HG02938 (cell line): ENCODE data around the gene MTERF4.

Experiments
- ATAC-seq: cut with Tn5 transposase; IDR thresholded peaks from one replicate; pipeline ENCODE4 v1.9.1; 2021; ENCODE audit warnings: mild to moderate bottlenecking, moderate library complexity; ENCODE audit not compliant: unreplicated experiment

The MTERF4 gene

GRCh38 chr2:241135737-241136136 is 33.6 kb upstream of the MTERF4 start:
- ATAC-seq = no peak

GRCh38 chr2:241134711-241135110 is 32.6 kb upstream of the MTERF4 start:
- no peak for ATAC-seq

DNA sequence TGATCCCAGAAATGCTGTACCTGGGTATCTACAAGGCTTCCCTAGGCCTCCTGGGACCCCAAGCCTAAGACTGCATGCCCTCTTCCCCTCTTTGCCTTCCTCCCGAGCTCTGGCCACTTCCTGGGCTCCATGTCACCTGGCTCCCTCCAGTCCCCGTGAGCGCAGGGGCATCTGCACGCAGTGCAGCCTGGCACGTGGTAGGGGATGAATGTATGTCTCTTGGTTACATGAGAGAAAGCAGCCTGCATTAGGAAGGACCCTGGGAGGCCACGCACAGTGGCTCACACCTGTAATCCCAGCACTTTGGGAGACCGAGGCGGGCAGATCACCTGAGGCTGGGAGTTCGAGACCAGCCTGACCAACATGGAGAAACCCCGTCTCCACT is 31.3 kb upstream of the MTERF4 start:
- ATAC-seq = no peak

GRCh38 chr2:241132538-241133435 is 30.7 kb upstream of the MTERF4 start:
- no peak for ATAC-seq

GRCh38 chr2:241131531-241131930 is 29.4 kb upstream of the MTERF4 start:
- no peak for ATAC-seq

DNA sequence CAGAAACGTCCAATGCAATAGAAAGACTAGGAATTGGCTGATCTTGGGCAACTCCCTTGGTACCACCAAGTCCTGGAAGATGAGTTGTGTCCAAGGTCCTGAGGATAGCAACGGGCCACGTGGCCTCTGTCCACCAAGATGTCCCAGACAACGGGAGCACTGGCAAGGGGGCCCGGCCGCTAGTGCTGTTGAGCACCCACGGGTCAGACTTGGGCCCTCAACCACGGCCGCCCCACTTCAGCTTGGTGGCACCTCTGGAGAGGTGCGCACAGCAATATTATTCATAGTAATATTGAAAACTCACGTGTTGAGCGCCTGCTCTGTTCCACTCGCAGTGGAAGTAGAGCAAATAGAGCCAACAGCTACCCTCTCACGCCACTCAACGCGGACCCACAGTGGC is 28.2 kb upstream of the MTERF4 start:
- no peak for ATAC-seq

DNA sequence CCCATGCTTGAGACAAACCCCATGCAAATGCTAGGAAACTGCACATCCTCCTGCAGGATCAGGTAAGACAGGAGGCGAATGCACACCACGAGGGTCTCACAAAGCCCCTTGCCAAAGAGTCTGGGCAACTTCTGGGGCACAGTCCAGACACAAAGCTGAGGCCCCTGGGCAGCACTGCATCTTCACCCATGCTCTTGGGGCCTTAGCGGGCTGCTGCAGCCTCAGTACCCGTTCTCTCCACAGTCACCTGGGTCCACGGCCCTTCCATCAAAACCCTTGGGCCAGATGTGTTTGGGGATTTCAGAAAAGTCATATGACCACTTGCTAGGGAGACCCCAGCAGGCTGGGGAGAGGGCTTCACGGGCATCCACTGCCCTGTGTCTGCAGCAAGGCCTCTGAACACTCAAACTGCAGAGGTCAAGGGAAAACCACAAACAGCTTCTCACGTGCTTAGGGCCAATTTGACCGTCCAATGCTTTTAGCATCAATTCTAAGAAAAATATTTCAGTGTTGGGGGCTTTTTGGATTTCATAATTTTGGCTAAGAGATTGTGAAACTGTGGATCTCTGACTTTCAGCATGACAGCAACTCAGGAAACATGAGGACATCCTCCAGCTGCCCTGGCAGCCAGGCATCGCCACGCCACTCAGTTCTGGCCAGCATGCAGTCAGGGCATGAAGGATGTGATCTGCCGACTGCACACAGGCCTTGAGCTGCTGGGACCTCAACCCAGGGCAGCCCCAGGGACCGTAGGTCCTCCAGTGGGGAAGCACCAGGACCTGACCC is 27.2 kb upstream of the MTERF4 start:
- ATAC-seq = no peak

- ATAC-seq = no peak
Measured at GRCh38 chr2:241128266-241128665, 26.2 kb upstream of the MTERF4 start.

DNA sequence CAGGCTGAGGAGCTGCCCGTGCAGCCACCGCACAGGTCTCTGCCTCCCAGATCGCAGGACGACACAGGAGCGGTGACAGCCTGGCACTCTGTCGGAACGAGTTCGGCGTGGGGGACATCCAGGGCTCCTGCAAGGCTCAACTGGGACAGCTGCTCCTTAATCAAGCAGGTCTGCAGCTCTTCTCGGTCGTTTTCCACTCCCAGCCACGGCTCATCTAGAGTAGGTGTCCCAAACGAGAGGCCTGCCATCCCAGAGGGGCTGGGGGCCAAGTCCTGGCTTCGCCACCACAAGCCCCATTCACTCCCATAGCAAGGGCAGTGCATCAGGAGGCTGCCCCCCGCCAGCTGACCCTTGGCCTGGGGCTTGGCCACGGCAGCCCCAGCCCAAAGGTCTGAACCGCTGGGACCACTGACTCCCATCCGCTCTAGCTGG is 24.7 kb upstream of the MTERF4 start:
- ATAC-seq = no peak

- no peak for ATAC-seq
Measured at GRCh38 chr2:241126201-241126611, 24.1 kb upstream of the MTERF4 start.

GRCh38 chr2:241125626-241126025 is 23.5 kb upstream of the MTERF4 start:
- ATAC-seq = no peak

DNA sequence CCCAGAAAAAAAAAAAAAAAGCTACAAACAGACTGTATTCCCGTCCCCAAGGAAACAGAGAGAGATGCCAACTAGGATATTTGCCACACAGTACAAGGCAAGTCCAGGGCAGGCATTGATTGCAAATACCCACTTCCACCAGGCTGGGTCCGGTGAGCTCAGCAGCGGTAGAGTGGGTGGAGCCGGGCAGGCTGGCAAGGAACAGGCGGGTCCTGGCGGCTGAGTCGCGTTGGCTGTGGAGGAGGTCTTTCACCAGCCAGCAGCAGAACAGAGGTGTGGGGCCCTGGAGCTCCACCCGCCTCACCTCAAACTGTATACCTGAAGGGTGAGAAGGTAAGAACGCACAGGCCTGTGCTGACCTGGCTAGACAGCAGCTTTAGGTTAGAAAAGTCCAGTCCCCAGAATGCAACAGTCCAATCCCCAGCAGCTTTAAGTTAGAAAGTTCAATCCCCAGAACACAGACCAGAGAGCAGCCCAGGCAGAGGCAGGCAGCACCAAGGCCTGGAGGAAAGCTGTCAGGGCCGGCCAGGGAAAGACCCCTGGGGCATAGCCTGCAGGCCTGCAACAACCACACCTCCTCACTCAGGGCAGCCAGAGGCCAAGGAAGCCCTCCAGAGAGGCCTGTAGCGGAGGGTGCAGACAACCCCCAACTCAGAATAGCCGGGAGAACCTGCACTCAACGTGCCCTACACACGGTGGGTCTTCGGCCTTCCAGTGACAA is 21.9 kb upstream of the MTERF4 start:
- ATAC-seq = no peak

DNA sequence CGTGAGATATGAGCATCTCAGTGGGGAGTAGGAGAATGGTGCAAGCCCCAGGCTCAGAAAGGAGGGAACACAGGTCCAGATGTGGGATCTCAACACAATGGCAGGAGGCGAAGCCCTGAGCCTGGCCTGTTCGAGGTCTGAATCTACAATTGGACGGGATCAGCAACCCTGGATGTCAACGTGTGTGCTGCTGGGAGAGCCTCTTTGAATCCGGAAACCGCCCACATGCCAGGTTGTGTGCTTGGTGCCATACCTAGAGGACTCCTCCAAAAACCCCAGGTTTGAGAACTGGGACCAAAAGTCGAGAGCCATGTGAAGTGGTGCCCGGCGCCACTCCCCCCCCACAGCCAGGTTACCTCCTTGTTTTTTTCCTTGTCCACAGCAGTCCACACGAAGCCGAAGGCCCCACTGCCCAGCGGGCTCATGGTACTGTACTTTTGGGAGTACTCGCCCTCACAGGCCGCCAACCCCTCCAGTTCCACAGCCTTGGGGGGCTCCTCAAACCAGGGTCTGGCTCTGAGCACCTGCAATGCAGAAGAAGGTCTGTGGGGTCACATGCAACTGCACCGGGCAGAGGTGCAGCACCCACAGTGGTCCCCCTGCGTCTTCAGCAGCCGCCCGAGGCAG is 20.4 kb upstream of the MTERF4 start:
- no peak for ATAC-seq

GRCh38 chr2:241121008-241121407 is 18.9 kb upstream of the MTERF4 start:
- ATAC-seq = no peak

DNA sequence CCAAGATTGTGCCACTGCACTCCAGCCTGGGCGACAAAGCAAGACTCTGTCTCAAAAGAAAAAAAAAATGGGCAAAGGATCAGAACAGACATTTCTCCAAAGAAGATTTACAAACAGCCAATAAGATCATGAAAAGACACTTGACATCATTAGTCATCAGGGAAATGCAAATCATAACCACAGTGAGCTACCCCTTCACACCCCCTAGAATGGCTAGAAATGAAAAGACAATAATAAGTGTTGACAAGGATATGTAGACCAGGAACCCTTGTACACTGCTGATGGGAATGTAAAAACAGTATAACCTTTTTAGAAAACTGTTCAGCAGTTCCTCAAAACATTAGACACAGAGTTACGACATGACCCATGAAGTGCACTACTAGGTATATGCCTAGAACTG is 18.4 kb upstream of the MTERF4 start:
- ATAC-seq = no peak

DNA sequence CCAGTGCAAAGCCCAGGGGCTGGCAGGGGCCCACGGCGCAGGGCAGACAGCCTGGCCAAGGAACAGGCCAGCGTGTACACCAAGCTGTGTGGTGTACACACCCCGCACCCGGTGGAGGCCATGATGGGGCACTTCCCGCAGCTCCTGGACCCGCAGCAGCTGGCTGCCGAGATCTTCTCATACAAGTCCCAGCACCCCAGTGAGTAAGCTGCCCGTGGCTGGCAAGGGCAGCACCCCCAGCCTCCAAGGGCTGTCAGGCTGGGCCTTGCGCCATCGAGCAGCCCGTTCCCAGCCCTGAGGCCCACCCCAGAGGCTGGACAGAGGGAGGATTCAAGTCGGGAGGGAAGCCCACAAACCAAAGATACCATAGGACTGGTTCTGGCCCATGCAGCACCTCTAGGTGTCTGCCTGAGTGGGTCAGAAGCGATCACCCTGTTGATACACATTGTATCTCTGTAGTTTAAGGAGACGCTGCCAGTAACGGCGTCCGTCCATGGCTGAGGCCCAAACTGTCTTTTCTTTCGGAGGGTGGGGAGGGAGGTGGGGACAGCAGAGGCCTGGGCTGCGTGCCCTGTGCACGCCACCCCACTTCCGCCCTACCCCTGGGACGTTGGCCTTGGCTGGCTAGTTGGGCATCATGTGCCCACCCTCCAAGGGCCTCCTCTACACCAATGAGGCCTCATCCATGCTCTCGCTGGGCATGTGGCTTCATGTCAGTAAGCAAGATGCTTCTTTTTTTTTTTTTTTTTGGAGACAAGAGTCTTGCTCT is 16.8 kb upstream of the MTERF4 start:
- no peak for ATAC-seq

DNA sequence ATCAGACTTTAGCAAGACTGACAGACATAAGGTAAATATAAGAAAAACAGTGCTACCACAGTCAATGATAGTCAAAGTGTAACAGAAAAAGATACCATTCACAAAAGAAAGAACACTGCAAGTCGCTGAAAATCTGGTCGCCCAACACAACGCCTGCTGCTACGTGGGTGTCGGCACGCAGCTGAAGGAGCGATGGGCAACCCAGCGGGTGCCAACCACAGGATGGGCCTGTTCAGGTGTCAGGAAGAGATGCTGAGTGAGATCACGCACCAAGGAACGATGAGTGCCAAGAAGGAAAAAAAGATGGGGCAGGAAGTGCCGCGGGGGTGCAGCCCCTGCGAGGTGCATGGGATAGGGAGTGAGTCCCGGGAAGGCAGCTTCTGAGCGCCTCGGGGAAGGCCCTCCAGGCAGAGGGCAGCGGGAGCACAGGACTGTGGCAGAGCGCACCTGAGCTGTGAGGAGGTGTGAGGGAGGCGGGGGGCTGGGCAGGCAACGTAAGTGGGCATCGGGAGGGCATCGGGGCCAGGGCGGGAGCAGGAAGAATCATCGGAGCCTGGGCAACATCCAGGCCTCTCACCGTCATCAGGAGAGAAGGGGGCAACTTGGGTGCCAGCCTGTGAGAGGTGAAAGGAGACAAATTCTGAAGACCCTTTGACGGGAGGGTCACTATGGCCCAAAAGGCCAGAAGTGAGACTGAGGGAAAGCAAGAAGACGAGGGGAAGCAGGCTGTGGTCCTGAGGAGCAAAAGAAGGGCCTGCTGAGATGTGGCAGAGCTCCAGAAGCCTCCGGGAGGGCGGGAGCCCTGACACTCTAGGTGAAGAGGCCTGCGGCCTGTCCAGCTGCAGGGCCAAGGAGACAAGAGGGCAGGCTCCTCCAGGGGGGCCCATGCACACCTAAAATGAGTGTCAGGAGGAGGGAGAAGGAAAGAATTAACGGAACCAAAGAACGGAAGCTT is 14.8 kb upstream of the MTERF4 start:
- ATAC-seq = no peak

DNA sequence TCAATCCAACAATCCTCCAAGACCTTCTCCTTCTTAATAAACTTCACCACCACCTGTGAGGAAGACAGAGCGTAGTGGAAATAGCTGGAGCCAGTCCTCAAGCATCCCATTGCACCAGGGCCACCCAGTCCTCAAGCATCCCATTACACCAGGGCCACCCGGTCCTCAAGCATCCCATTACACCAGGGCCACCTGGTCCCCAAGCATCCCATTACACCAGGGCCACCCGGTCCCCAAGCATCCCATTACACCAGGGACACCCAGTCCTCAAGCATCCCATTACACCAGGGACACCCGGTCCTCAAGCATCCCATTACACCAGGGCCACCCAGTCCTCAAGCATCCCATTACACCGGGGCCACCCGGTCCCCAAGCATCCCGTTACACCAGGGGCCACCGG is 13.3 kb upstream of the MTERF4 start:
- ATAC-seq = no peak

DNA sequence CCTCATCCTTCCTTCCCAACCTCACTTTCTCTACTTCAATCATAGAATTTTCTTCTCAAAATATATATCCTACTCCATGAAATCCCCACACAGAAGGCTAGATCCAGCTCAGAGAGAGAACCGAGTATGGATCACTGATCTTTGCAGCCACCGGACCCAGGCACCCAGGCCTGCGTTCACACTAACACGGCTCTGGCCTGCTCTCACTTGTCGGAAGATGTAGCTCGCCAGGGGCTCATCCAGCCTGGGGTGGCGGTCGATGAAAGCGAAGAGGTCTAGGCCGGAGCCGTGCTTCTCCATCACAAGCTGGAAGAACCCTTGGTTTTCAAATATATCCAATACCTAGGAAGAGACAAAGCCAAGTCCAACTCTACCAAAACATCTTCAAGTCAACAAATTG is 12.7 kb upstream of the MTERF4 start:
- ATAC-seq = no peak
